ENCODE results near the gene IFTAP.
A peak's percentile ranks its signal among the peaks of the same experiment; 100 is the strongest.
"Not testable (repeated sequence)": the region's sequence is repeated elsewhere in the genome, so short reads cannot be mapped to it uniquely, and the experiment has no call there.

Gene IFTAP

GRCh38 chr11:36594316-36594989 lies at the start of gene IFTAP:
TSS of gene IFTAP (plus strand) at chr11:36594502. CDS start at chr11:36610104, 15,602 bp downstream.
- WGBS (ENCODE audit: insufficient coverage, insufficient read length) = no CpG with 5 or more reads among the region's 29 CpGs
- H3K4me1 ChIP-seq (ENCODE audit: control insufficient read depth, insufficient read depth, low read length) = no peaks in the 10 kb centered on the region
- H3K4me3 ChIP-seq (ENCODE audit: low read length) = peak within 1 kb of the TSS; percentile 96

GRCh38 chr11:36550385-36551115 lies 43.8 kb upstream of the IFTAP start:
- H3K9me3 ChIP-seq (ENCODE audit: control insufficient read depth, insufficient read depth, low read length) = no peaks in the 10 kb centered on the region
- H3K27ac ChIP-seq (ENCODE audit: low read length) = no peak overlapping the region
- H3K4me3 ChIP-seq (ENCODE audit: low read length) = no peak overlapping the region
- no CpG with 5 or more reads among the region's 1 CpG for WGBS (ENCODE audit: insufficient coverage, insufficient read length)
- no peaks in the 10 kb centered on the region for H3K4me1 ChIP-seq (ENCODE audit: control insufficient read depth, insufficient read depth, low read length)
- no peaks in the 10 kb centered on the region for H3K27me3 ChIP-seq (ENCODE audit: control insufficient read depth, insufficient read depth, low read length)
- H3K36me3 ChIP-seq (ENCODE audit: control insufficient read depth, insufficient read depth, low read length) = no peaks in the 10 kb centered on the region
- no peak for DNase-seq (ENCODE audit: low read depth, low spot score)

More at GRCh38 chr11:36594316-36594989, at the start of gene IFTAP:
- peak; percentile 76 for DNase-seq (ENCODE audit: low read depth, low spot score)
- no peaks in the 10 kb centered on the region for H3K27me3 ChIP-seq (ENCODE audit: control insufficient read depth, insufficient read depth, low read length)
- no peaks in the 10 kb centered on the region for H3K36me3 ChIP-seq (ENCODE audit: control insufficient read depth, insufficient read depth, low read length)
- H3K9me3 ChIP-seq (ENCODE audit: control insufficient read depth, insufficient read depth, low read length) = no peaks in the 10 kb centered on the region
- H3K27ac ChIP-seq (ENCODE audit: low read length) = no peak within 1 kb of the TSS

GRCh38 chr11:36557390-36557789 lies 36.9 kb upstream of the IFTAP start:
- WGBS (ENCODE audit: insufficient coverage, insufficient read length) = no CpG with 5 or more reads among the region's 17 CpGs
- not testable (repeated sequence) for H3K4me3 ChIP-seq (ENCODE audit: low read length); H3K9me3 ChIP-seq (ENCODE audit: control insufficient read depth, insufficient read depth, low read length); H3K27me3 ChIP-seq (ENCODE audit: control insufficient read depth, insufficient read depth, low read length); H3K4me1 ChIP-seq (ENCODE audit: control insufficient read depth, insufficient read depth, low read length); H3K36me3 ChIP-seq (ENCODE audit: control insufficient read depth, insufficient read depth, low read length); DNase-seq (ENCODE audit: low read depth, low spot score); H3K27ac ChIP-seq (ENCODE audit: low read length)

- no peak for DNase-seq (ENCODE audit: low read depth, low spot score)
- Histone ChIP-seq H3K36me3 (ENCODE audit: control insufficient read depth, insufficient read depth, low read length) (no peaks in the 10 kb centered on the region), H3K9me3 (ENCODE audit: control insufficient read depth, insufficient read depth, low read length) (no peaks in the 10 kb centered on the region), H3K27me3 (ENCODE audit: control insufficient read depth, insufficient read depth, low read length) (no peaks in the 10 kb centered on the region), H3K4me3 (ENCODE audit: low read length) (no peak overlapping the region), H3K4me1 (ENCODE audit: control insufficient read depth, insufficient read depth, low read length) (no peaks in the 10 kb centered on the region), H3K27ac (ENCODE audit: low read length) (no peak overlapping the region)
These were observed 36.3 kb upstream of the IFTAP start for GRCh38 chr11:36557991-36558390.

GRCh38 chr11:36558571-36559413 lies 35.5 kb upstream of the IFTAP start:
- WGBS (ENCODE audit: insufficient coverage, insufficient read length) = no CpG with 5 or more reads among the region's 4 CpGs
- Histone ChIP-seq H3K27me3 (ENCODE audit: control insufficient read depth, insufficient read depth, low read length) (no peaks in the 10 kb centered on the region), H3K9me3 (ENCODE audit: control insufficient read depth, insufficient read depth, low read length) (no peaks in the 10 kb centered on the region), H3K4me1 (ENCODE audit: control insufficient read depth, insufficient read depth, low read length) (no peaks in the 10 kb centered on the region), H3K27ac (ENCODE audit: low read length) (no peak overlapping the region), H3K36me3 (ENCODE audit: control insufficient read depth, insufficient read depth, low read length) (no peaks in the 10 kb centered on the region), H3K4me3 (ENCODE audit: low read length) (no peak overlapping the region)
- DNase-seq (ENCODE audit: low read depth, low spot score) = no peak

- H3K4me3 ChIP-seq (ENCODE audit: low read length) = no peak overlapping the region; the same call in 1 of the 2 replicates
- peaks cover 2% of the 10 kb centered on the region; the same call in 1 of the 2 replicates for H3K27me3 ChIP-seq (ENCODE audit: control insufficient read depth, insufficient read depth, low read length)
- WGBS (ENCODE audit: insufficient coverage, insufficient read length) = no CpG with 5 or more reads among the region's 15 CpGs
- no peak overlapping the region for H3K27ac ChIP-seq (ENCODE audit: low read length)
- DNase-seq (ENCODE audit: low read depth, low spot score) = no peak
- H3K9me3 ChIP-seq (ENCODE audit: control insufficient read depth, insufficient read depth, low read length) = no peaks in the 10 kb centered on the region
- H3K36me3 ChIP-seq (ENCODE audit: control insufficient read depth, insufficient read depth, low read length) = no peaks in the 10 kb centered on the region
- H3K4me1 ChIP-seq (ENCODE audit: control insufficient read depth, insufficient read depth, low read length) = no peaks in the 10 kb centered on the region
These were observed 29.8 kb upstream of the IFTAP start for GRCh38 chr11:36564376-36565030.

GRCh38 chr11:36565031-36565610 lies 29.2 kb upstream of the IFTAP start:
- peaks cover 2% of the 10 kb centered on the region; the same call in 1 of the 2 replicates for H3K27me3 ChIP-seq (ENCODE audit: control insufficient read depth, insufficient read depth, low read length)
- WGBS (ENCODE audit: insufficient coverage, insufficient read length) = no CpG with 5 or more reads among the region's 6 CpGs
- H3K36me3 ChIP-seq (ENCODE audit: control insufficient read depth, insufficient read depth, low read length) = no peaks in the 10 kb centered on the region
- H3K27ac ChIP-seq (ENCODE audit: low read length) = no peak overlapping the region
- no peak overlapping the region for H3K4me3 ChIP-seq (ENCODE audit: low read length)
- DNase-seq (ENCODE audit: low read depth, low spot score) = no peak
- no peaks in the 10 kb centered on the region for H3K4me1 ChIP-seq (ENCODE audit: control insufficient read depth, insufficient read depth, low read length)
- no peaks in the 10 kb centered on the region for H3K9me3 ChIP-seq (ENCODE audit: control insufficient read depth, insufficient read depth, low read length)

GRCh38 chr11:36566407-36567053 lies 27.8 kb upstream of the IFTAP start:
- no peak overlapping the region for H3K27ac ChIP-seq (ENCODE audit: low read length)
- no peak overlapping the region for H3K4me3 ChIP-seq (ENCODE audit: low read length)
- H3K4me1 ChIP-seq (ENCODE audit: control insufficient read depth, insufficient read depth, low read length) = no peaks in the 10 kb centered on the region
- no peak for DNase-seq (ENCODE audit: low read depth, low spot score)
- H3K27me3 ChIP-seq (ENCODE audit: control insufficient read depth, insufficient read depth, low read length) = peaks cover 2% of the 10 kb centered on the region; the same call in 1 of the 2 replicates
- no CpG with 5 or more reads among the region's 4 CpGs for WGBS (ENCODE audit: insufficient coverage, insufficient read length)
- no peaks in the 10 kb centered on the region for H3K36me3 ChIP-seq (ENCODE audit: control insufficient read depth, insufficient read depth, low read length)
- H3K9me3 ChIP-seq (ENCODE audit: control insufficient read depth, insufficient read depth, low read length) = no peaks in the 10 kb centered on the region

- no peak for DNase-seq (ENCODE audit: low read depth, low spot score)
- no peak within 1 kb of the TSS for H3K4me3 ChIP-seq (ENCODE audit: low read length)
- peaks cover 2% of the 10 kb centered on the region; the same call in 1 of the 2 replicates for H3K27me3 ChIP-seq (ENCODE audit: control insufficient read depth, insufficient read depth, low read length)
- no CpG with 5 or more reads among the region's 1 CpG for WGBS (ENCODE audit: insufficient coverage, insufficient read length)
- no peaks in the 10 kb centered on the region for H3K36me3 ChIP-seq (ENCODE audit: control insufficient read depth, insufficient read depth, low read length)
- H3K4me1 ChIP-seq (ENCODE audit: control insufficient read depth, insufficient read depth, low read length) = no peaks in the 10 kb centered on the region
- H3K9me3 ChIP-seq (ENCODE audit: control insufficient read depth, insufficient read depth, low read length) = no peaks in the 10 kb centered on the region
- H3K27ac ChIP-seq (ENCODE audit: low read length) = no peak within 1 kb of the TSS
These were observed 26.6 kb upstream of the IFTAP start, which contains the start of gene RAG1 for GRCh38 chr11:36567694-36568093. TSS of gene RAG1 (plus strand) at chr11:36568007. CDS start at chr11:36573305, 5,298 bp downstream.
